ENCODE results near the gene HSD17B14. TPM values are rescaled to one million over a fixed set of nuclear protein-coding genes. Genes with fewer than 3 reads are reported as not detected.
"Not testable (repeated sequence)": the region's sequence is repeated elsewhere in the genome, so short reads cannot be mapped to it uniquely, and the experiment has no call there.

HSD17B14 gene
- total RNA-seq, 2 experiments from 2014 or later: 0.27 to 0.77 TPM

GRCh38 chr19:48799358-48800300 lies 36.7 kb downstream of the HSD17B14 start:
- no peak for DNase-seq
- Mint-ChIP-seq H3K4me1 (peaks cover 9% of the 10 kb centered on the region), H3K36me3 (ENCODE audit: low read depth) (no peaks in the 10 kb centered on the region), H3K9me3 (no peaks in the 10 kb centered on the region), H3K4me3 (no peak overlapping the region), H3K27ac (no peak overlapping the region), H3K27me3 (no peaks in the 10 kb centered on the region)
- POLR2A ChIA-PET: no interaction called here
- CTCF ChIA-PET: interaction anchor here (0.9 to 1.4 kb wide), 5 partner anchors 12 to 171 kb away, joined by 3 to 4 read pairs (median 3); no protein-coding TSS in a partner anchor

GRCh38 chr19:48798937-48799336 lies 37.4 kb downstream of the HSD17B14 start:
- H3K27me3 Mint-ChIP-seq: no peaks in the 10 kb centered on the region

GRCh38 chr19:48797103-48797502 lies 39.2 kb downstream of the HSD17B14 start:
- Mint-ChIP-seq H3K27me3 (no peaks in the 10 kb centered on the region), H3K27ac (no peak overlapping the region), H3K4me1 (peaks cover 12% of the 10 kb centered on the region), H3K36me3 (ENCODE audit: low read depth) (no peaks in the 10 kb centered on the region), H3K4me3 (no peak overlapping the region), H3K9me3 (no peaks in the 10 kb centered on the region)
- ChIA-PET CTCF (interaction anchor here (1.2 to 1.7 kb wide), 2 partner anchors 9 to 170 kb away, joined by 3 read pairs; no protein-coding TSS in a partner anchor), POLR2A (no interaction called here)
- no peak for DNase-seq

More at GRCh38 chr19:48798937-48799336, 37.4 kb downstream of the HSD17B14 start:
- H3K4me3 Mint-ChIP-seq: no peak overlapping the region
- CTCF ChIA-PET: interaction anchor here (0.9 to 1.4 kb wide), 5 partner anchors 11 to 172 kb away, joined by 3 to 4 read pairs (median 3); no protein-coding TSS in a partner anchor
- POLR2A ChIA-PET: no interaction called here
- no peaks in the 10 kb centered on the region for H3K36me3 Mint-ChIP-seq (ENCODE audit: low read depth)
- H3K9me3 Mint-ChIP-seq: no peaks in the 10 kb centered on the region
- no peak for DNase-seq
- no peak overlapping the region for H3K27ac Mint-ChIP-seq
- peaks cover 12% of the 10 kb centered on the region for H3K4me1 Mint-ChIP-seq

- no peak overlapping the region for H3K27ac Mint-ChIP-seq
- no peaks in the 10 kb centered on the region for H3K27me3 Mint-ChIP-seq
- ChIA-PET CTCF (interaction anchor here (1.4 to 3.3 kb wide), 9 partner anchors 12 to 174 kb away, joined by 3 to 45 read pairs (median 11); partner anchors contain the start of gene BCAT2), POLR2A (no interaction called here)
- DNase-seq: no peak
- no peak overlapping the region for H3K4me3 Mint-ChIP-seq
- peaks cover 12% of the 10 kb centered on the region for H3K4me1 Mint-ChIP-seq
- H3K36me3 Mint-ChIP-seq (ENCODE audit: low read depth): no peaks in the 10 kb centered on the region
- no peaks in the 10 kb centered on the region for H3K9me3 Mint-ChIP-seq
Measured at GRCh38 chr19:48796298-48797083, 39.8 kb downstream of the HSD17B14 start.

- Mint-ChIP-seq H3K27me3 (no peaks in the 10 kb centered on the region), H3K4me1 (peaks cover 12% of the 10 kb centered on the region), H3K27ac (peak overlapping the region; percentile 89), H3K4me3 (peak overlapping the region; percentile 89), H3K9me3 (no peaks in the 10 kb centered on the region), H3K36me3 (ENCODE audit: low read depth) (no peaks in the 10 kb centered on the region)
- CTCF ChIA-PET: interaction anchor here (0.6 to 3.3 kb wide), 24 partner anchors 11 to 198 kb away, joined by 3 to 45 read pairs (median 5); partner anchors contain the start of genes BCAT2, GYS1, HSD17B14 and RUVBL2
- DNase-seq: no peak
- POLR2A ChIA-PET: no interaction called here
Measured at GRCh38 chr19:48795685-48796070, 40.6 kb downstream of the HSD17B14 start.

- POLR2A ChIA-PET: no interaction called here
- Mint-ChIP-seq H3K4me1 (peaks cover 12% of the 10 kb centered on the region), H3K27me3 (no peaks in the 10 kb centered on the region), H3K27ac (peak overlapping the region; percentile 89), H3K4me3 (peak overlapping the region; percentile 89), H3K36me3 (ENCODE audit: low read depth) (no peaks in the 10 kb centered on the region), H3K9me3 (no peaks in the 10 kb centered on the region)
- peak; percentile 89 for DNase-seq
- CTCF ChIA-PET: interaction anchor here (0.6 to 3.3 kb wide), 24 partner anchors 10 to 198 kb away, joined by 3 to 45 read pairs (median 5); partner anchors contain the start of genes BCAT2, GYS1, HSD17B14 and RUVBL2
Measured at GRCh38 chr19:48795055-48795684, 41.1 kb downstream of the HSD17B14 start.

- Mint-ChIP-seq H3K4me3 (peak overlapping the region; percentile 89), H3K27ac (no peak overlapping the region), H3K4me1 (peaks cover 12% of the 10 kb centered on the region), H3K9me3 (no peaks in the 10 kb centered on the region), H3K27me3 (no peaks in the 10 kb centered on the region), H3K36me3 (ENCODE audit: low read depth) (no peaks in the 10 kb centered on the region)
- CTCF ChIA-PET: interaction anchor here (0.6 to 3.3 kb wide), 7 partner anchors 15 to 176 kb away, joined by 3 to 45 read pairs (median 11); partner anchors contain the start of genes BCAT2 and HSD17B14
- no peak for DNase-seq
- POLR2A ChIA-PET: no interaction called here
Measured at GRCh38 chr19:48794291-48794690, 42.0 kb downstream of the HSD17B14 start.

GRCh38 chr19:48793271-48793670 lies 43.0 kb downstream of the HSD17B14 start:
- H3K36me3 Mint-ChIP-seq (ENCODE audit: low read depth): no peaks in the 10 kb centered on the region
- H3K27ac Mint-ChIP-seq: no peak overlapping the region
- H3K9me3 Mint-ChIP-seq: no peaks in the 10 kb centered on the region
- H3K4me1 Mint-ChIP-seq: peaks cover 12% of the 10 kb centered on the region
- ChIA-PET CTCF (interaction anchor here (1.6 to 3.3 kb wide), 3 partner anchors 37 to 48 kb away, joined by 5 to 45 read pairs (median 35); partner anchors contain the start of gene HSD17B14), POLR2A (no interaction called here)
- no peaks in the 10 kb centered on the region for H3K27me3 Mint-ChIP-seq
- no peak overlapping the region for H3K4me3 Mint-ChIP-seq
- no peak for DNase-seq

- H3K9me3 Mint-ChIP-seq; H3K4me3 Mint-ChIP-seq; H3K4me1 Mint-ChIP-seq; DNase-seq; H3K27ac Mint-ChIP-seq; POLR2A ChIA-PET; H3K36me3 Mint-ChIP-seq (ENCODE audit: low read depth); H3K27me3 Mint-ChIP-seq: not testable (repeated sequence)
- CTCF ChIA-PET: interaction anchor here (0.7 to 3.5 kb wide), 11 partner anchors 10 to 183 kb away, joined by 3 to 51 read pairs (median 4); partner anchors contain the start of gene HSD17B14
Measured at GRCh38 chr19:48787331-48787730, 49.0 kb downstream of the HSD17B14 start.

- DNase-seq; H3K27ac Mint-ChIP-seq; H3K9me3 Mint-ChIP-seq; H3K4me3 Mint-ChIP-seq; POLR2A ChIA-PET; H3K36me3 Mint-ChIP-seq (ENCODE audit: low read depth); CTCF ChIA-PET; H3K27me3 Mint-ChIP-seq; H3K4me1 Mint-ChIP-seq: not testable (repeated sequence)
Measured at GRCh38 chr19:48786422-48786821, 49.9 kb downstream of the HSD17B14 start.

GRCh38 chr19:48784527-48784926 lies 51.8 kb downstream of the HSD17B14 start:
- POLR2A ChIA-PET: no interaction called here

More at GRCh38 chr19:48784527-48784926, 51.8 kb downstream of the HSD17B14 start:
- Mint-ChIP-seq H3K36me3 (ENCODE audit: low read depth) (no peaks in the 10 kb centered on the region), H3K4me1 (peaks cover 5% of the 10 kb centered on the region), H3K27ac (no peak overlapping the region), H3K27me3 (peaks cover 2% of the 10 kb centered on the region), H3K9me3 (no peaks in the 10 kb centered on the region), H3K4me3 (no peak overlapping the region)
- DNase-seq: no peak
- CTCF ChIA-PET: interaction anchor here (1.2 to 2.2 kb wide), 2 partner anchors 11 to 58 kb away, joined by 5 to 8 read pairs; no protein-coding TSS in a partner anchor
